Measurements from ENCODE around the gene SIGLEC7.
A peak's percentile ranks its signal among the peaks of the same experiment; 100 is the strongest.

The SIGLEC7 gene

DNA sequence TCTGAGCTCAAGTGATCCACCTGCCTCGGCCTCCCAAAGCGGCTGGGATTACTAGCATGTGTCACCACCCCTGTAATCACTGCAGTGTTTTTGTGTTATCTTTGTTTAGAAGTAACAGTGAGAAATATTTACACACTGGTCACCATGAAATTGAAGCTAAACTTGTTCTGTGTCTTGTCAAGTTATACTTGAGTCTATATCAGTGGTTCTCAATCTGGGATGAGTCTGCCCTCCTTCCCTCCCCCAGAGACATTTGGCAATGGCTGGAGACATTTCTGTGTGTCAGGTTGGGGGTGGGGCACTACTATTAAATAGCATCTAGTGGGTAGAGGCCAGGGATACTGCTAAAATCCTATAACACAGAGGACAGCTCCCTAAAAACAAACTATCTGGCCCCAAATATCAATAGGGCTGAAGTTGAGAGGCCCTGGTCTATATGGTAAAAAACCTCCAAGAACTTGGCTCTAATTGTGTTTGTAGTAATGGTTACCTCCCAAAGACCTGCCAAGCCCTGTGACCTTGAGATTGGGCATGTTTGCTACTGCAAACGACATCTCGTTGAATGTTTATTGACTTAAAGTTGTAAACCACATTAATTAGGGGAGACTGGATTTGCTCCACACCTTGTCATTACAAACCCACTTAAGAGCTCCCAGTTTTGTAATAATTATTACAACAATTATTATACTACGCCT lies 40.8 kb upstream of the SIGLEC7 start:
- peaks cover 4% of the 10 kb centered on the region for H3K79me2 ChIP-seq (ENCODE audit: control insufficient read depth, insufficient read depth, low read length, unreplicated experiment)
- no peak overlapping the region for H3K27ac ChIP-seq (ENCODE audit: low read depth, low read length)
- H2AFZ ChIP-seq (ENCODE audit: low read length, unreplicated experiment): no peak overlapping the region

DNA sequence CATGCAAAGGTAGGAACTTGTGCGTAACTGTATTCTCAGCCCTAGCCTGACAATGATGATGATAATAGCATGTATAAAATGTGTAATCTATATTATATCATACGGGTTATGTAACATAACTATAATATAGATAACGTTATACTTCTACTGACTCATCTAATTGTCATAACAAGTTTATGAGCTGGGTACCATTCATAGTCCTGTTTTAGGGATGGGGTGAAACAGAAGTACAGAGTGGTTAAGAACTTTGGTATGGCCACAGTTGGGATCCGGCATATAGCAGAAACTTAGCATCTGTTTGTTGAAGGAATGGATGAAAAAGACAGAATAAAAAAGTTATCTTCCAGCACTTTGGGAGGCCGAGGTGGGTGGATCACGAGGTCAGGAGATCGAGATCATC lies 39.1 kb upstream of the SIGLEC7 start:
- H3K4me3 ChIP-seq (ENCODE audit: low read depth, low read length): no peak overlapping the region
- no peaks in the 10 kb centered on the region for H3K4me1 ChIP-seq (ENCODE audit: control insufficient read depth, insufficient read depth, low read length, unreplicated experiment)

More for the DNA sequence above, 40.8 kb upstream of the SIGLEC7 start:
- H3K4me1 ChIP-seq (ENCODE audit: control insufficient read depth, insufficient read depth, low read length, unreplicated experiment): no peaks in the 10 kb centered on the region
- H3K36me3 ChIP-seq (ENCODE audit: insufficient read depth, low read length): no peaks in the 10 kb centered on the region
- no peak overlapping the region for H3K4me3 ChIP-seq (ENCODE audit: low read depth, low read length)
- no peaks in the 10 kb centered on the region for H3K27me3 ChIP-seq (ENCODE audit: insufficient read depth, low read length)

DNA sequence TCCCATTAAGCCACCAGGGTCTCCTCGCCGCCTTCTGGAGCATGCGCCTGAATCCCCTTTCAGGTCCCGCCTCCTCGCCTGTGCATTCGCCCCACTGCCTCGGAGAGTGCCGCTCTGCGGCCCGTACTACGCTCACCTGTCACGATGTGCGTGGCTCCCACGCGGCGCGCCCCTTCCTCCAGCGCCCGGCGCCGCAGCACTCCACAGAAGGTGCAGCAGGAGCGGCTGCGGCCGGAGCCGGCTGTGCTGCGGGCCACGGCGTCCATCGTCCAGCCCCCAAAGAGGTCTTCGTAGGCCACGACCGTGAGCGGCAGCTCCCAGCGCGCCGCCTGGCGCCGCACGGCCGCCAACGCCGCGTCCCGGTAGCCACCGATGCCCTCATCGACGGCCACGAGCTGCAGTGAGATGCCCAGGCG lies 38.2 kb upstream of the SIGLEC7 start:
- peaks cover 10% of the 10 kb centered on the region for H3K79me2 ChIP-seq (ENCODE audit: control insufficient read depth, insufficient read depth, low read length, unreplicated experiment)
- no peak overlapping the region for H3K27ac ChIP-seq (ENCODE audit: low read depth, low read length)
- H3K4me3 ChIP-seq (ENCODE audit: low read depth, low read length): no peak overlapping the region
- H3K27me3 ChIP-seq (ENCODE audit: insufficient read depth, low read length): no peaks in the 10 kb centered on the region
- no peaks in the 10 kb centered on the region for H3K36me3 ChIP-seq (ENCODE audit: insufficient read depth, low read length)
- no peaks in the 10 kb centered on the region for H3K4me1 ChIP-seq (ENCODE audit: control insufficient read depth, insufficient read depth, low read length, unreplicated experiment)
- no peak overlapping the region for H2AFZ ChIP-seq (ENCODE audit: low read length, unreplicated experiment)

More for the DNA sequence above, 39.1 kb upstream of the SIGLEC7 start:
- H3K27ac ChIP-seq (ENCODE audit: low read depth, low read length): no peak overlapping the region
- peaks cover 10% of the 10 kb centered on the region for H3K79me2 ChIP-seq (ENCODE audit: control insufficient read depth, insufficient read depth, low read length, unreplicated experiment)
- no peaks in the 10 kb centered on the region for H3K27me3 ChIP-seq (ENCODE audit: insufficient read depth, low read length)
- no peaks in the 10 kb centered on the region for H3K36me3 ChIP-seq (ENCODE audit: insufficient read depth, low read length)
- no peak overlapping the region for H2AFZ ChIP-seq (ENCODE audit: low read length, unreplicated experiment)

DNA sequence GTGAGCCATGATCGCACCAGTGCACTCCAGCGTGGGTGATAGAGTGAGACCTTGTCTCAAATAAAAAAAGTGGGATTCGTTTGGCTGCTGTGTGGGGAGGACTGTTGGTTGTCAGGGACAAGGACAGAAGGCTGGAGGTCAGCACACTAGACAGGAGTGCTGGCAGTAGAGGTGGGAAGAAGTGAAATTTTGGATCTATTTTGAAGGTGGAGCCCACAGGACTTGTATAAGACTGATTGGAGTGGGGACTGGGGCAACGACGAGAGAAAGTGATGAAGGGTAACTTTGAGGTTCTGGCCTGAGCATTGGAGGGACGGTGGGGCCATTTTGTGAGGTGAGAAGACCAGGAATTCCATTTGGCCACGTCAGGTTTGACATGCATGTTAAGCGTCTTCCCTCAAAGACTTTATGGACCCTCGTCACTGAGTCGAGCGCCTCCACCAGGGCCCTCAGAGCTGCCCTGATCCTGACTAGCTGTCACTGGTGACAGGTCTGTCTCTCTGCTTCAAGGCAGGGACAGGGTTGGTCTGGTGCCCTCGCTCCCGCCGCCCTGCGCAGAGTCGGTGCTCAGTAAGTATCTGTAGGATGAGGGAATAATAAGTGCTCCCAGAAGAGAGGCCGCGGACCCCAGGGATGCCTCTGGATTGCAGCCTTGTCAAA lies 34.6 kb upstream of the SIGLEC7 start:
- peaks cover 5% of the 10 kb centered on the region for H3K27me3 ChIP-seq (ENCODE audit: insufficient read depth, low read length)
- H3K36me3 ChIP-seq (ENCODE audit: insufficient read depth, low read length): no peaks in the 10 kb centered on the region
- H3K27ac ChIP-seq (ENCODE audit: low read depth, low read length): no peak overlapping the region
- H3K4me3 ChIP-seq (ENCODE audit: low read depth, low read length): peak overlapping the region; percentile 89
- peak overlapping the region; percentile 10 for H2AFZ ChIP-seq (ENCODE audit: low read length, unreplicated experiment)
- peaks cover 10% of the 10 kb centered on the region for H3K79me2 ChIP-seq (ENCODE audit: control insufficient read depth, insufficient read depth, low read length, unreplicated experiment)
- H3K4me1 ChIP-seq (ENCODE audit: control insufficient read depth, insufficient read depth, low read length, unreplicated experiment): no peaks in the 10 kb centered on the region

DNA sequence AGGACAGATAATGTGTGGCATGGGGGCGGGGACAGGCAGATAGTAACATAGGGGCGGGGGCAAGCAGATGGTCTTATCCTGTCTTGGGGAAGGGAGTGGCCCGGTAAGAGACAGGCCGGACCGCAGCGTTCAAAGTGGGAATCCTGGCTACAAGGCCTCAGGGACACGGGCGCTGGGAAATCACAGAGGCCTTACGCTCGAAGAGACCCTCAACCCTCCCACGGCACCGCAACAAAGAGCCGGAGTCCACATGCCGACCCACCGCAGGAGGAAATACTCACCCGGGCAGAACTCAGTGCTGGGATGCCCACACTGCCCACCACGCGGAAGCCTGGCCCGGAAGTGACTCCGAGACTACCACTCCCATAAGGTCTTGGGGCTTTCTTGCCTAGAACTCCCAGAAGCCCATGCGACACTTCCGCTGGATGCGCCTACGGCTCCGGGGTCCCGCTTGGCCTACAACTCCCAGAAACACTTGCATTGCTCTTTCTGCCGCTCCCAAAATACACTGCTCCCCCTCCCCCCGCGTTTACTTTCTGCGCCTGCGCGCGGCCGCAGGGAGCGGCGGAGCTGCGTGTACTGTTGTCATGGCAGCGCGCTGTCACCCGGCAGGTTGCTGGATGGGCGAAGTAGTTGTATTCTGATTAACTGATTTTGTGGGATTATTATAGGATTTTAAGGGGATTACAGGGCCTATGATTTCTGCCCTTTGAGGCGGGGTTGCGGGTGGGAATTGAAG lies 33.9 kb upstream of the SIGLEC7 start, which contains the start of gene CTU1:
Gene CTU1, minus strand, starts transcription at position 344 of the 739 bp plus-strand sequence. CDS start 3,840 bp downstream, outside the sequence.
- Histone ChIP-seq H3K4me1 (ENCODE audit: control insufficient read depth, insufficient read depth, low read length, unreplicated experiment) (no peaks in the 10 kb centered on the region), H3K4me3 (ENCODE audit: low read depth, low read length) (peak within 1 kb of the TSS; percentile 89), H3K27ac (ENCODE audit: low read depth, low read length) (no peak within 1 kb of the TSS), H2AFZ (ENCODE audit: low read length, unreplicated experiment) (peak within 1 kb of the TSS; percentile 37), H3K27me3 (ENCODE audit: insufficient read depth, low read length) (peaks cover 12% of the 10 kb centered on the region), H3K79me2 (ENCODE audit: control insufficient read depth, insufficient read depth, low read length, unreplicated experiment) (peaks cover 10% of the 10 kb centered on the region), H3K36me3 (ENCODE audit: insufficient read depth, low read length) (no peaks in the 10 kb centered on the region)

DNA sequence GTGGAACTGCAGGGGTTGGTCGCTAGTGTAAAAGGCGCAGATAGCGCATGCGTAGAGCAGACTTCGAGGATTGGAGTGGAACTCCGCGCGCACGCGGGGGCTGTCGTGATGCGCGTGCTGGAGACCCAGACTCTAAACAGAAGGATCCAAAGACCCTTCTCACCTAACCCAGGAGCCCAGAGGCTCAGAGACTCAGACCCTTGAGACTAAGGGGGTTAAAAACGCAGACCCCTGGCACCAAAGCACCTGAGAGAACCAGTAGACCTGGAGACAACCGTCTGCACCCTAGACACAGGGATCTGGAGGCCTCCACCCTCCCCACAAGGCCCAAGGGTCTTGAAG lies 33.3 kb upstream of the SIGLEC7 start:
- Histone ChIP-seq H3K27me3 (ENCODE audit: insufficient read depth, low read length) (peaks cover 17% of the 10 kb centered on the region), H3K36me3 (ENCODE audit: insufficient read depth, low read length) (no peaks in the 10 kb centered on the region), H2AFZ (ENCODE audit: low read length, unreplicated experiment) (peak overlapping the region; percentile 37), H3K79me2 (ENCODE audit: control insufficient read depth, insufficient read depth, low read length, unreplicated experiment) (peaks cover 10% of the 10 kb centered on the region), H3K4me1 (ENCODE audit: control insufficient read depth, insufficient read depth, low read length, unreplicated experiment) (no peaks in the 10 kb centered on the region), H3K4me3 (ENCODE audit: low read depth, low read length) (peak overlapping the region; percentile 89), H3K27ac (ENCODE audit: low read depth, low read length) (no peak overlapping the region)

DNA sequence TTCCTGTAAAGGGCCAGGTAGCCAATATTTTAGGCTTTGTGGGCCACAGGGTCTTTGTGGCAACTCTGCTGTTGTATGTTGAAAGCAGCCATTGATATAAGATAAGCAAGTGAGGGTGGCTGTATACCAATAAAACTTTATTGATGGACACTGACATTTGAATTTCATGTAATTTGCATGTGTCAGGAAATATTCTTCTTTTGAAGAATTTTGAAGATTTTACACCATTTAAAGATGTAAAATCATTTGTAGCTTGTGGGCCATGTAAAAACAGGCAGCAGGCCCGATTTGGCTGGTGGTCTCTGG lies 31.5 kb upstream of the SIGLEC7 start:
- Histone ChIP-seq H3K4me3 (ENCODE audit: low read depth, low read length) (no peak overlapping the region), H2AFZ (ENCODE audit: low read length, unreplicated experiment) (no peak overlapping the region), H3K27me3 (ENCODE audit: insufficient read depth, low read length) (peaks cover 33% of the 10 kb centered on the region), H3K36me3 (ENCODE audit: insufficient read depth, low read length) (no peaks in the 10 kb centered on the region), H3K79me2 (ENCODE audit: control insufficient read depth, insufficient read depth, low read length, unreplicated experiment) (peaks cover 10% of the 10 kb centered on the region), H3K4me1 (ENCODE audit: control insufficient read depth, insufficient read depth, low read length, unreplicated experiment) (no peaks in the 10 kb centered on the region), H3K27ac (ENCODE audit: low read depth, low read length) (no peak overlapping the region)

DNA sequence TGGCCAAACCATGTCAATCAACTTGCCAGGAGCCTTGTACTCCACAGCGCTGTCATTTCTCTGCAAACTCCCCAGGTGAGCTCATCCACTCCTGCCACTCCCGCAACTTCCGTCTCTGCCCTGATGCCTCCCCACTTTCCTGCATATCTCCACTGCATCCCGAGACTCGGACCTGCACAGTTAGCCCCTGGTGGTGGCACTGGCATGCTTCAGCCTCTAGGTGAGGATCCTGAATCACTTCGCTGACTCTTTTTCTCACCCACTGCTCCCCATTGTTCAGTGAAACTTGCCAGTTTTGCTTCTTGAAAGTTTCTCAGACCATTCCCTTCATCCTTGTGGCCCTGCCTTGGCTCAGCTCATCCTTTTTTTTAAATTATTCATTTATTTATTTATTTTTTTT lies 30.5 kb upstream of the SIGLEC7 start:
- Histone ChIP-seq H3K27ac (ENCODE audit: low read depth, low read length) (no peak overlapping the region), H3K36me3 (ENCODE audit: insufficient read depth, low read length) (no peaks in the 10 kb centered on the region), H3K4me1 (ENCODE audit: control insufficient read depth, insufficient read depth, low read length, unreplicated experiment) (no peaks in the 10 kb centered on the region), H3K27me3 (ENCODE audit: insufficient read depth, low read length) (peaks cover 39% of the 10 kb centered on the region), H2AFZ (ENCODE audit: low read length, unreplicated experiment) (no peak overlapping the region), H3K4me3 (ENCODE audit: low read depth, low read length) (no peak overlapping the region), H3K79me2 (ENCODE audit: control insufficient read depth, insufficient read depth, low read length, unreplicated experiment) (peaks cover 6% of the 10 kb centered on the region)

DNA sequence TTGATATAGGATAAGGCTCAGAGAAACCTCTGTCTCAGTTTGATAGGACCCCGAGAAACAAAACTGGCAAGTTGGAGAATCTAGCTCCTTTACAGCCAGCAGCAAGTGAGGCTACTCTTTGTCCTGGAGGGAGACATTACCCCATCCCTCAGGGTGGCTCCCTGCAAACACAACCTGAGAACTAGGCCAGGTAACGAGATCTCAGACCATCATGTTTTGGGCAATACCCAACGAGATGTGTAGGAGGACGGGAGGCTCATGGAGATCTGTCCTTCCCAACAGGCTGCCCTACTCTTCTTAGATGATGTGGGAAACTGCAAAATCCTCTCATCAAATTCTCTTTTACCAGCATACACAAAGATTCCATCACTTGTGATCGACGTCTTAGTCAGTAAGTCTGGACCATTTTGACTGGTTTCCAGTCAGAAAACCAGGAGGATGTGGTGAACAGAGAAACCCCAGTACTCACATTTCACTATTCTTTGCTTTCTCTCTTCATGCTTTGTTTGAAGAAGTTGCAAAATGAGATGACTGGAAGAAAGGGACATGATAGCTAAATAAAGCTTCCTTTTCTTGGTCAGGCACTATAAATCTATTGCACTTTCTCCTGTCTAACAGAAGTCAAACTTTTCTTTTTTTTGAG lies 27.9 kb upstream of the SIGLEC7 start:
- Histone ChIP-seq H3K79me2 (ENCODE audit: control insufficient read depth, insufficient read depth, low read length, unreplicated experiment) (no peaks in the 10 kb centered on the region), H3K36me3 (ENCODE audit: insufficient read depth, low read length) (no peaks in the 10 kb centered on the region), H3K27me3 (ENCODE audit: insufficient read depth, low read length) (peaks cover 47% of the 10 kb centered on the region), H2AFZ (ENCODE audit: low read length, unreplicated experiment) (no peak overlapping the region), H3K4me3 (ENCODE audit: low read depth, low read length) (no peak overlapping the region), H3K4me1 (ENCODE audit: control insufficient read depth, insufficient read depth, low read length, unreplicated experiment) (no peaks in the 10 kb centered on the region), H3K27ac (ENCODE audit: low read depth, low read length) (no peak overlapping the region)

DNA sequence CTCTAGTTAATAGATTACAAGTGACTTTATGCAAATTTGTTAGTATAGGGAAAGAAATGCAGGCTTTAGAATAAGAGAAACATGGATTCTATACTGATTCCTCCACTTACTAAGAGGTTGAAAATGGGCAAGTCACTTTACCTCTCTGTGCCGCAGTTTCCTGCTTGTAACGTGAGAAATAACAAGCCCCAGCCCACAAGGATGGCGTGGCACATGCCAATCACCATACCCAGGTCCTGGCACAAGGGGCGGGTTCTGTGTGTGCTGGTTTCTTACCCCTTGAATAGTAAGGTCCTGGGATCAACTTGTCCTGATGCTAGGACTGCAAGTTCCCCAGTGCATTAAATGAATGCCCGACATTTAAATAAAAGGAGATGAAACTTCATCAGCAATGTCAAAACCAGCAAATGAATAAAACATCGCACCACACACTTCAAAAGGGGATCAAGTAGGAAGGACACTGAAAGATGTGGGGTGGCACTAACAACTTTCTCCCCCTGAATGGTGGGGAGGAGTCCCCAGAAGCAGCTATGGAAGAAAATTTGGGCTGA lies 25.3 kb upstream of the SIGLEC7 start:
- no peak overlapping the region for H3K4me3 ChIP-seq (ENCODE audit: low read depth, low read length)
- no peak overlapping the region for H3K27ac ChIP-seq (ENCODE audit: low read depth, low read length)
- no peaks in the 10 kb centered on the region for H3K36me3 ChIP-seq (ENCODE audit: insufficient read depth, low read length)
- H3K4me1 ChIP-seq (ENCODE audit: control insufficient read depth, insufficient read depth, low read length, unreplicated experiment): no peaks in the 10 kb centered on the region
- H2AFZ ChIP-seq (ENCODE audit: low read length, unreplicated experiment): no peak overlapping the region
- H3K27me3 ChIP-seq (ENCODE audit: insufficient read depth, low read length): peaks cover 47% of the 10 kb centered on the region
- H3K79me2 ChIP-seq (ENCODE audit: control insufficient read depth, insufficient read depth, low read length, unreplicated experiment): no peaks in the 10 kb centered on the region
